GM21367 (cell line): ENCODE results near the gene LSP1.

Source experiments
- ATAC-seq: cut with Tn5 transposase; IDR thresholded peaks from one replicate; pipeline ENCODE4 v1.9.1; 2021; ENCODE audit not compliant: unreplicated experiment

Gene LSP1

DNA sequence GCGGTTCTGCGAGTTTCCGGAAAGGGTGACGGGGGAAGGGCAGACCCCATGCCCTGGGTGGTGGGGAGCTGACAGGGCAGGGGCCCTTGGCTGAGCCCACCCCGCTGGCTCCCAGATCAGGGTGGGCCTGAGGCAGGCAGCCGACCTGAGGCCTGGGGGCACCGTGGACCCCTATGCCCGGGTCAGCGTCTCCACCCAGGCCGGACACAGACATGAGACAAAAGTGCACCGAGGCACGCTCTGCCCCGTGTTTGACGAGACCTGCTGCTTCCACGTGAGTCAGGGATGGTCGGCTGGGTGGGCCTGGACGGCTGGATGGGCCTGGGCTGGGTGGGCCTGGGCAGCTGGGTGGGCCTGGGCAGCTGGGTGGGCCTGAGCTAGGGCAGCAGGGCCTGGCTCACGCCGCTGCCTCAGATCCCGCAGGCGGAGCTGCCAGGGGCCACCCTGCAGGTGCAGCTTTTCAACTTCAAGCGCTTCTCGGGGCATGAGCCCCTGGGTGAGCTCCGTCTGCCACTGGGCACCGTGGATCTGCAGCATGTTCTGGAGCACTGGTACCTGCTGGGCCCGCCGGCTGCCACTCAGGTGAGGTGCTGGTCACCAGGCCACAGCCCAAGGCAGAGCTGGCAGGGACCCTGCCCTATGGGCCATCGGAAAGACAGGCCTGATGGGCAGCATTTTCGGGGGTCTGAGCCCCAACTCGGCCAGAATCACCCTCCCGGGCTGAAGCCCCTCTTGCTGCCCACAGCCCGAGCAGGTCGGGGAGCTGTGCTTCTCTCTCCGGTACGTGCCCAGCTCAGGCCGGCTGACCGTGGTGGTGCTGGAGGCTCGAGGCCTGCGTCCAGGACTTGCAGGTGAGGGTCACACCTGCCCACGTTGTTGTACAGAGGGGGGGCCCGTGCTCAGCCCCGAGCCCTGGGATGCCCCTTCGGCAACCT is 16.6 kb upstream of the LSP1 start:
- no peak for ATAC-seq

DNA sequence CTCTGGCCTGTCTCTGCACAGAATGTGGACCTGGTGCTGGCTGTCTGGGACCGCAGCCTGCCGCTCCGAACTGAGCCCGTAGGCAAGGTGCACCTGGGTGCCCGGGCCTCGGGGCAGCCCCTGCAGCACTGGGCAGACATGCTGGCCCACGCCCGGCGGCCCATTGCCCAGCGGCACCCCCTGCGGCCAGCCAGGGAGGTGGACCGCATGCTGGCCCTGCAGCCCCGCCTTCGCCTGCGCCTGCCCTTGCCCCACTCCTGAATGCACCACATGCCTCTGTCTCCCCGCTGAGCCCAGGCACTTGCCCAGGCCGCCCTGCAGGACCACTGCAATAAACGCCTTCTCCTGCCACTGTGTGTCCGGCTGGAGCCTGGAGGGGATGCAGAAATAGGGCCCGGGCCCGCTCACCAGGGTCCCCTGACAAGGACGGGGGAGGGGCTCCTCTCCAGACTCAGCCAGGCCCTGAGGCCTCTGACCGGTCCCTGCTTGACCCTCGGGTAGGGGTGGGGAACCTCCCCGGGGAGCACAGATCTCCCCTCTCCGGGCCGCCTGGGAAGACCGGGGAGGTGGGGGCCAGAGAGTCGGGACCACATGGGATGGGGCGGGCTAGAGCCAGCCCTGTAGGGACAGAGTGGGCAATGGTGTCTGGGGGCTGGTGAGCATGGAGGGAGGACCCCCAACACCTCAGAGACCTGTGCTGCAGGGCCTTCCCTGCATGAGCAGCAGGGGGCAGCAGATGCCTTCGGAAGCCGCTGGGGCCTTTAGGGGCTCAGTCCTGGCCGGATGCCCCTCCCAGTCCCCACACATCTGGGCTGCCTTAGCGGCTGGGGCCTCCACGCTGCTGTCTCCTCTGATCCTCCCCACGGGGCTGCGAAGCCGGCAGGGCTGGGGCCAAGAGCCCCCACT is 15.5 kb upstream of the LSP1 start:
- peak; percentile 57 for ATAC-seq

DNA sequence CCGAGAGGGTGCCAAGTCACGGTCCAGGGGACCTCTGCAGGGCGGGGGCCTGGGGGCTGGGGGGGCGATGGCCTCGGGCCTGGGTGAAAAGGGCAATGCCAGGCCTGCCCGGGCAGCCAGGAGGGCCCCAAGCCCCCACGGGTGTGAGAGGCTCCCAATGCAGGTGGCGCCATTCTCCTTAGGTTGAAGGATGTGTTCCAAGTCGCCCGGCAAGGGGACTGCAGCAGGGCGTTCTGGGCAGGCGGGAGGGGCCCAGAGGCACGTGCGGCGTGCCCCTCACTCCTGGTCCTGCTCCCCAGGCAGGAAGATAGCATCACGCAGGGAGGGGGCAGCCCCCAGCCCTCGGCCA is 14.8 kb upstream of the LSP1 start:
- no peak for ATAC-seq

DNA sequence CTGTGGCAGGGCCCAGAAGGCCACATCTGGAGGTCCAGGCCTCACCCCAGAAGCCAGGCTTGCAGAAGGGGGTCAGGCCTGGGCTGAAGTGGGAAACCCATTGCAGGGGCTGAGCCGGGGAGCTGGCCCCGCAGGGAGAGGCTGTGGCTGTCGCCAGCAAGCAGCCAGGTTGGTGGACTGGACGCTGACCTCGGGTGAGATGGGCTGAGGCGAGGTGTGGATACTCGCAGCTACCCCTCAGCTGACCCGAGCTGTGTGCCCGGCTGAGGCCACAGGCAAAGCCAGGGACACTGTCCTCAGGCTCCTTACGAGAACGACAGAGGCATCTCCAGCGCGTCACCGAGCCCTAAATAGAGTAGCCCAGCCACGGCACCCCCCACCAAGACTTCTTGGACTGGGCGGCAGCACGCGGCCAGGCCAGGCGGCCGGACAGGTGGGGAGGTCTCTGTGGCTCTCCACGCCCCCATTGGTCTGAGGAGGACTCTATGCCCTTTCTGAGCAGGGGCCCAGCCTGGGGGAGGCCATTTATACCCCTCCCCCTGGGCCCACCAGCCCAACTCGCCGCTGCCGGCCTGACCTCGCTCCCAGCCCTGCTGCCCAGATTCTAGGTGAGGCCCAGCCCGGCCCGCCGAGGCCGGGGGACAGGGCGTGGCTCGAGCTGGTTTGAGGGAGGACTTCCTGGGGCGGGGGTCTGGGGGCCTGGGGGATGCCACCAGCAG is 14.3 kb upstream of the LSP1 start, which contains the start of gene TNNI2:
TSS of gene TNNI2 (plus strand) at position 556 of the 719 bp plus-strand sequence. CDS start 716 bp downstream, outside the sequence.
- ATAC-seq, result no peak

DNA sequence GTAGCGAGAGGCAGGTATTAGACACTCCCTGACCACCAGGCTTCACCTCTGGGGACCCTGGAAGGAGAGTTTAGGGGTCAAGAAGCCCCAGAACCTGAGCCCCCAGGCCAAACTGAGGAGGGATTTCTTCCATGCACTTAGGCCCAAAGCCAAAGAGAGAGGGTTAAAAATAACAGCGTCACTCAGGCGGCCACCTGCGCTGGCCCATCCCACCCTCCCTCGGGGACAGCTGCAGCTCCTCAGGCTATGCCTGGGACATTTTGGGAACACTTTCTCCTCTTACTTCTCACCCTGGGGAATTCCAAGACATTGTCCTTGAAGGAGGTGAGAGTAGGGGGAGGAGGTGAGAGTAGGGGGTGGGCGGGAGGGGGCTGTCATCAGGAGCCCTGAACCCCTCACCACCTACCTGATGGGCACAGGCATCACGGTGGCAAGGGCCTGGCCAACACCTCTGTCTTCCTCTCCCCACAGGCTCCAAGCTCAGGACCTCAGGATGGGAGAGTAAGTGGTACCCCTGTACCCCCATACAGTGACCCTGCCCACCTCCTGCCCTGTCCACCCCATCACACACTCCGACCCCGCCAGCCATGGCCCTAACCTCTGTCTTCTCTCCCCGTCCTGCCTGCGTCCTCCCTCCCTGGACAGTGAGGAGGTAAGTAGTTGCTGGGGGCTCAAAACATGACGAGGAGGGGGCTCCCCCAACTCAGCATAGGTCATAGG is 13.5 kb upstream of the LSP1 start:
- no peak for ATAC-seq

DNA sequence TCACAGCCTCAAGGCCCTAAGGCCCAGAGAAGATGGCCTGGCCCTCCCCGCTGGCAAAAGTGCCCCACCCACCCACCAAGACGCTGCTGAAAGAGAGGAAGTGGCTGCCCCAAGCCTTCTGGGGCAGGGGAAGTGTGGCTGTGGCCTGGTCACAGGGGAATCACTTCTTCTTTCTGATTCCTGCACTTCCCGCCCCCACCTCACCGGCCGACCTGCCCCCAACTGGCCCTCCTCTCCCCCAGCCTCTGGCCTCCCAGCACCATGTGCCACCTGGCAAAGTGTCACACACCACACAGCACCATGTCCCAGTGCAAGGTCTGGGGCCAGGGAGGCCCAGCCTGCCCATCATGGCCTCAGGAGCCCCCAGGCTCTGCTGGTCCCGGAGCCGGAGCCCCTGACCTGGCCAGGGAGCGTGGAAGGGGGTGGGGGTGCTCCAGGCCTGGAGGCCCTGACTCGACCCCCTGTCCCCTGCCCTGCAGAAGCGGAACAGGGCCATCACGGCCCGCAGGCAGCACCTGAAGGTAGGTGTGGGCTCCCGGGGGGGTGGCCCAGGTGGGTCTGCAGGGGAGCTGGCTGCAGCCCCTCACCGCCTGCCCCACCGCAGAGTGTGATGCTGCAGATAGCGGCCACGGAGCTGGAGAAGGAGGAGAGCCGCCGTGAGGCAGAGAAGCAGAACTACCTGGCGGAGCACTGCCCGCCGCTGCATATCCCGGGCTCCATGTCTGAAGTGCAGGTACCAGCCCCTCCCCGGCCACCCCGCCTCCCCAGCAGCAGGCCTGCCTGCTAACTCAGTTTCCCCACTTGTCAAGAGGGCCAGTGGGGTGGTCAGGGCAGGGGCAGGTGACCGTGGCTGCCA is 12.7 kb upstream of the LSP1 start:
- no peak for ATAC-seq

DNA sequence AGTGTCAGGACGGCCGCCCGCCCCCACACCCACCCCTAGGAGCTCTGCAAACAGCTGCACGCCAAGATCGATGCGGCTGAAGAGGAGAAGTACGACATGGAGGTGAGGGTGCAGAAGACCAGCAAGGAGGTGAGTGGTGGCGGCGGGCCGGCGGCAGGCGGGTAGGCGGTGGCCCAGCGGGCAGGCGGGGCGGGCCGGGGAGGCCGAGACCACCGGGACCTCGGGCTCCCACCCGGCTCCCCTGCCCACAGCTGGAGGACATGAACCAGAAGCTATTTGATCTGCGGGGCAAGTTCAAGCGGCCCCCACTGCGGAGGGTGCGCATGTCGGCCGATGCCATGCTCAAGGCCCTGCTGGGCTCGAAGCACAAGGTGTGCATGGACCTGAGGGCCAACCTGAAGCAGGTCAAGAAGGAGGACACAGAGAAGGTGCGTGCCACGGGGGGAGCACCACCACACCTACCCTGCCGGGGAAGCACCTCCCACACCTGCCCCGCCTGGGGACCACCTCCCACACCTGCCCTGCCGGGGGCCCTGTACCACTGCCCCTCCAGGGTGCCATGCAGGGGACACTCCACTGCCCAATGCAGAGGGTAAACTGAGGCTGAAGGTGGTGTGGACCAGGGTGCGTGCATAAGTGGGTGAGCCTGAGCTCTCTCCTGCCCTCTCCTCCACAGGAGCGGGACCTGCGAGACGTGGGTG is 12.0 kb upstream of the LSP1 start:
- no peak for ATAC-seq

DNA sequence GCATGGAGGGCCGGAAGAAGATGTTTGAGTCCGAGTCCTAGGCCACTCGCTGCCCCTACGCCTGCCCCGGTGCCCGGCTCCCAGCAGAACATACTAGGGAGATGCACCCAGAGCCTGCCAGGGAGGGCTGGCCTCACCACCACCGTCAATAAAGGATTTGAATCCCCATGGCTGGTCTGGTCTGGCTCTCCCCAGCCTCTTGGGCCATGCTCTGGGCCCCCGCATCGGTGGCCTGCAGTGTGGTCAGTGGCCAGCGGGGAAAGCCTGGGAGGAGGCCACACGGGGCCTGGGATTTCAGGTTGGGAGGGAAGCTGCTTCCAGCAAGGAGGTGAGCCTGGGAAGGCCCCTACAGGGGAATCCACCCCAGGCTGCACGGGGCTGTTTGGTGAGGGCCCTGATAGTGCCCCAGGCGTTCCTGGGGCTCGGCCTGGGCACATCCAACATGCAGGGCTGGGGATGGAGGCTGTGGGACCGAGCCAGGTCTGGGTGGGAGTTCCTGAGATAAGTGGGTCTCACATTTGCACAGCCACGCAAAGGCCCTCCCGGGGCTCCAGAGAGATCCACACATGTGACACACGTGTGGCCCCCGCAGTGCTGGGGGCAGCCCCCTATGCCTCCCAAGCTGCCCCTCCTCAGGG is 11.3 kb upstream of the LSP1 start:
- no peak for ATAC-seq

DNA sequence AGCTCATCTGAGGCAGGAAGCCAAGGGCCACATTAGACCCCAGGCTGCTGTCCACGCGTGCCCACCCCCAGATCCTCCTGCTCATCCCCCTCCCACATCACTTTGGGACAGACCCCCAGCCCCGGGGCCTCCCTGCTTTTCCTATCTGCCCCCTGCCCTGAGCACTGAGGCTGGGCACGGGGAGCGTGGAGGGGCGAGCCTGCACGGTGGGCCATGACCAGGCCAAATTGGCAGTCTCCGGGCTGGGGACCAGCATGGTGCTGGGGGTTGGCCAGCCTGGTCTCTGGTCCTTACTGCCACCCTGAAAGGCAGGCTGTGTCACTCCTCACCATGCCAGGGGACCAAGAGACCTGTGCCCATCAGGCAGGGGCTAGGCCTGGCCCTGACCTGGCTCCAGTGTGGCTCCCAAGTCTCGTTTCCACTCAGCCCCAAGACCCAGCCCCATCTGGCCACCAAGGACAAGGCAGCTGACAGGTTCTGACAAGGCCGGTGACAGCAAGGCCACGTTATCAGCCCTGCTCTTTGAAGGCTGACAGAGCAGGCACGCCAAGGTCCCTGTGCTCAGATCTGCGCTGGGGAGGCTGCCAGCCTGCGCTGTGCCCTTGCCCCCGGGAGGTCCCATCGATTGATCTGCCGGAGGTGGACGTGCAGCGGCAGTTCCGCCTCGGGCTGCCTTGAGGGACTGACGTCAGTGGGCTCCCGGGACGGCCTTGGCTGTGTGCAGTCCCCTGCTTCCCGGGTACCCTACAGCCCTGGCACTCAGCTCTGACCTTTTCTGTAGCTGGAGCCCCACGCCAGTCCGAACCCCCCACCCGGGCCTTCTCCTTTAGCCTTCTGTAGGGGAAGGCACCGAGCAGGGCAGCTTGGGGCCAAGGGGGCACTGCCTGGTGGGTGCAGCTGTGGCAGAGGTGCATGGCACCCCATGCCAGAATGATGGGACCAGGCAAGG is 10.5 kb upstream of the LSP1 start:
- no peak for ATAC-seq

DNA sequence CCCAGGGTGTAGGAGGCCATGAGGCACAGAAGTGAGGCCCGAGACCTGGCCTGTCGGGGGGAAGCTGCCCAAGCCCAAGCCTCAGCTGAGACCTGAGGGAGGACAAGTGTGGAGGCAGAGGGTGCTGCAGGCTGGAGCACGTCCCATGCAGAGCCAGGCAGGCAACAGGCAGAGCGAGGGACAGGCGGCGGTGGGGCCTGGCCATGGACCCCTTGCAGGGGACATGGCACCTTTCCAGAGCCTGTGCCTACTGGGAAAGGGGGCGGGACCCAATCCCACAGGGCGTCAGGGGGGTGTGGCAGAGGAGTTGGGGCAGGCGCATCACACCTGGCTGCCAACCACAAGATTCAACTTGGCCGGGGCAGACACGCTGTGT is 9.8 kb upstream of the LSP1 start:
- no peak for ATAC-seq

DNA sequence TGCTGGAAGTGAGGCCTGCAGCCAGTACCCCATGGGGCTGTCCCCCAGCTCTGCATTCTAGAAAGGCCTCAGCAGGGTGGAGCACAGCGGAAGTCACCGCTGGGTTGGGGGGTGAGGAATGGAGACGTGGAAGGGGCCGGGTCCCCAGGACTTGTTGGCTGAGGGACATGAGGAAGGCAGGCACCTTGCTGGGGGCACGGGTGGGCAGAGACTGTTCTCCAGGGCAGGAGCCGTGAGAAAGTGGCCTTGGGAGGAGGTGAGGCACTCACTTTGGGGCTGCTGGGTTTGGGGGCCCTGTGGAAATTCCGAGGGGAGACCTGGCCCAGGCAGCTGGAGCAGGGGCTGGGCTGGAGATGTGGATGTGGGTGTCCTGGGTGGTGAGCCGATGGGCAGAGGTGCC is 9.1 kb upstream of the LSP1 start:
- no peak for ATAC-seq

DNA sequence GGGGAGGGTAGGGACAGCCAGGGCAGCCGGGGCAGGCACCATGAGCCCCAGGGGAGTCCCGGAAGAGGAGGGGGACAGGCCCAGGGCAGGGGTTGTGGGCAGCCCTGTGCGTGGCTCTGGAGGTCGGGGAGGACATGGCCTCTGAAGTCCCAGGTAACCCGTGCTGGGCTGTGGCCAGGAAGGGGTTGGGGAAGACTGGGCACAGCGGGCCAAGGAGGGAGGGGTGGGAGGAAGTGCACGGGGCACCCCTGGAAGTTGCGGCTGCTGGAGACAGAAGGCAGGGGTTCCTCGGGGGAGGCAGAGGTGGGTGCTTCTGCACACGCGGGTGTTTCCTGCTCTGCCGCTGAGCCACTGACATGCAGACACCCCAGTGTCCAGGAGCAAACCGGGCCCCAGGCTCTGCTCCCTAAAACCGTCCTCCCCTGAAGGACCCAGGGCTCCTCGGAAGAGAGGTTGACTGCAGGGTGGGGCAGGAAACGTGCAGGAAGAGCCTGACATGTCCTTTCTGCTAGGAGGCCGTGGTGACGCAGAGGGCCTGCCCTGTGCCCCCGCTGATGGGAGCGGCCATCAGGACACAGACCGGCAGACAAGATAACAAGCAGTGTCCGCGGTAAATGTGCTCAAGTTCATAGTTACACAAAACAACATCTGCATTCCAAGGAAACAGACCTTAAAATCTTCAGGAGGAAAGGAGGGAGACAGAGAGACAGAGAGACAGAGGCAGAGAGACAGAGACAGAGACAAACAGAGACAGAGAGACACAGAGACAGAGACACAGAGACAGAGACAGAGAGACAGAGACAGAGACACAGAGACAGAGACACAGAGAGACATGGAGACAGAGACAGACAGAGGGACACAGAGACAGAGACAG is 8.4 kb upstream of the LSP1 start:
- no peak for ATAC-seq

DNA sequence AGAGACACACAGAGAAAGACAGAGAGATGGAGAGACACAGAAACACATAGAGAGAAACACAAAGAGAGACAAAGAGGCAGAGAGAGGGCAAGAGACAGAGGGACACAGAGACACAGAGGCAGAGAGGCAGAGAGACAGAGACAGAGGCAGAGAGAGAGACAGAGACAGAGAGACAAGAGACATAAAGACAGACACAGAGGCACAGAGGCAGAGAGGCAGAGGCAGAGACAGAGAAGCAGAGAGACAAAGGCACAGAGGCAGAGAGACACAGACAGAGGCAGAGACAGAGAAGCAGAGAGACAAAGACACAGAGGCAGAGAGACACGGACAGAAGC is 7.8 kb upstream of the LSP1 start:
- ATAC-seq, result no peak

DNA sequence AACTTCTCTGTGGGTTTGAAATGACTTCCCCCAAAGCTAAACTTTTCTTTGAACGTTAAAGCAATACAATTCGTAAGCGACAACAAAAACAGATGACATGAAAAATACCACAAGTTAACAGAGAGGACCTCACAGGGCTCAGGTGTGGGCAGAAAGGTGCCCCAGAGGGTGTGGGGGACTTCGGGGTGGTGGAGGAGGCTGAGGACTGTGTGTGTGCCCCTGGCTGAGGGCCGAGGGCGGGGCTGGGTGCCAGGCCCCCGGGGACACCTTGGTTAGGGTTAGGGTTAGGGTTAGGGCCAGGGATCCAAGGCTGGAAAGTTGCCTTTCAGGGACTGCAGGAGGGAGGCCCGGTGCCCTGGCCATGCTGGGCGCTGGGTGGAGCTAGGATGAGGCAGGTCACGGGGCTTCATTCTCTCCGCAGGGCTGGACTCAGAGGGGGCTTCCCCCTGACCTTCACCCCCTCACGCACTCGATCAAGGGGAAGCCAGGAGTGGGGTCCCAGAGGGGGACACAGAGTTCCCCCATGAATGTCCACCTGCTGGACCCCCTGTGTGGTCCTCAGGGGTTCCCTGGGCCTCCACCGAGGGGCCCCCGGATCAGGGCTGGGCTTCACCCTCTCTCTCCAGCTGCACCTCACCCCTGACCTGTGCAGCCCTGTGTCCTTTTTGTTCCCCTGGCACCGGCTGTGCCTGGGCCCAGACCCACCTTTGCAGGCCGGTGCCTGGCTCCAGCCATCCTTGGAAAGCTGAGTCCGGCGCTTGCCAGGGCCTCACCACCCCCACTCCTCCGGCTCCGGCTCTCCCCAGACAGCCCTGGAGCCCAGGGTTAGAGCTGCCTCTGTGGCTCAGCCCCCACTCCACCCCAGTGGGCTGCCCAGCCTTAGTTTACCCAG is 7.1 kb upstream of the LSP1 start:
- ATAC-seq, result no peak

DNA sequence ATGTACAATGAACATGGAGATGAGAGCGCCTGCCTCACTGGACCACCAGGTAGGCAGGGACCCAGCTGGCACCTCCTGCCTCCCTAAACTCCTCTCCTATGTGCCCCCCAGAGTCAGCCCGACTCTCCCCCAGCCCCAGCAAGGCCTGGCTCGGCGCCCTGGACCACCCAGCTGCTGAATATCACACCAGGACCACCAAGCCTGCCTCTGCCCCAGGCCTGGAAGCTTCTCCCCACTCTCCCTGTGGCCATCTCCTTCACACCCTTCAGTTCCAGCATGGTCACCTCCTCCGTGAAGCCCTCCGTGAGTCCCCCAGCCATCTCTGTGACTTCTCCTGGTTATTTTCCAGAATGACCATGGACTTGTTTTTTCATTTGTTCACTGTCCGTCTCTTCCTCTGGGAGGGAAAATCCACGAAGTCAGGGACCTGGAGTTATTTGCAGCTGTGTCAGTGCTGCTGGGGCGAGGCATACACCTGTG is 6.4 kb upstream of the LSP1 start:
- no peak for ATAC-seq
